GM21423 (cell line): ENCODE measurements around the gene CREB5.

Experiments used
- ATAC-seq: cut with Tn5 transposase; IDR thresholded peaks from one replicate; pipeline ENCODE4 v1.9.1; 2021; ENCODE audit warnings: mild to moderate bottlenecking, moderate library complexity; ENCODE audit not compliant: unreplicated experiment

Gene CREB5

DNA sequence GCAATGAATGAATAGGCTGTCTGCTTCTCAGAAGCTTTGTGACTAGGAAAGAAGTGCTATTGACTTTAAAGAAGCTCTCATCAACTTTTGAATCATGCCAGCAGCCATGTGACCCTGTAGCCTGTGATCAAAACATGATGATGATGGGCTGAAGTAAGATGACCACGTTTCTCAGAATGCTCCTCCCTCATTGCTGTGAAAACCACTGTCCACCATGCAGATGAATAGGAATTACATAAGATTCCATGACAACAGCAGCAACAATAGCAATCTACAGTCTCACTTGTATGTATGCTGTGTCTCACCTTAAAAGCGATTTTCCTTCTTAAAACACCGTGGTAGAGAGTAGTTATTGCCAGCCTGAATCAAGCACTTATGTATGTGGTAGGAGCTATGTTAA, 317.4 kb downstream of the CREB5 start:
- no peak for ATAC-seq

DNA sequence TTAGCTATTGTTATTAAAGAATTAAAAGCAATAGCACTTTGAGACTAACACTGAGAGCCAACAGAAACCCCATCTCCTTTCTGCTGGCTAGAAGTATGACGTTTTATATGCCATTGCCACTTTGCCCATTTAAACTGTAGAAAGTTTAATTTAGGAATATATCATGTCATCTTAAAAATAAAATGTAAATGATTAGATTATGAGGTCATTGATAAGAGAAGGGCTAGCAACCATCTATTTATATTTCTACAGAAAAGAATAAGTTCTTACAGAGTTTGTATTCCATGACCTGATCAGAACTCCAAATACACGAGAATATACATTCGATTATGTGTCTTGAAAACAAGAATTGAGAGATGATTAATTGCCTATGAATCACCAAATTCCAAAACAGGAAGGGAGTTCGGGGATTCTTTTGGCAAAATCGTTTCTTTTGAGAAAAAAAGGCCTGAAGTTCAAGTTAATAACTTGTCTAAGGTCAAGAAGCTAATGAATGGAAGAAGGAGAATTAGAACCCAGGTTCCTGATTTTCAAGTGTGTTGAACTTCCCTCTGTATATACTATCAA, 318.9 kb downstream of the CREB5 start:
- ATAC-seq: no peak

DNA sequence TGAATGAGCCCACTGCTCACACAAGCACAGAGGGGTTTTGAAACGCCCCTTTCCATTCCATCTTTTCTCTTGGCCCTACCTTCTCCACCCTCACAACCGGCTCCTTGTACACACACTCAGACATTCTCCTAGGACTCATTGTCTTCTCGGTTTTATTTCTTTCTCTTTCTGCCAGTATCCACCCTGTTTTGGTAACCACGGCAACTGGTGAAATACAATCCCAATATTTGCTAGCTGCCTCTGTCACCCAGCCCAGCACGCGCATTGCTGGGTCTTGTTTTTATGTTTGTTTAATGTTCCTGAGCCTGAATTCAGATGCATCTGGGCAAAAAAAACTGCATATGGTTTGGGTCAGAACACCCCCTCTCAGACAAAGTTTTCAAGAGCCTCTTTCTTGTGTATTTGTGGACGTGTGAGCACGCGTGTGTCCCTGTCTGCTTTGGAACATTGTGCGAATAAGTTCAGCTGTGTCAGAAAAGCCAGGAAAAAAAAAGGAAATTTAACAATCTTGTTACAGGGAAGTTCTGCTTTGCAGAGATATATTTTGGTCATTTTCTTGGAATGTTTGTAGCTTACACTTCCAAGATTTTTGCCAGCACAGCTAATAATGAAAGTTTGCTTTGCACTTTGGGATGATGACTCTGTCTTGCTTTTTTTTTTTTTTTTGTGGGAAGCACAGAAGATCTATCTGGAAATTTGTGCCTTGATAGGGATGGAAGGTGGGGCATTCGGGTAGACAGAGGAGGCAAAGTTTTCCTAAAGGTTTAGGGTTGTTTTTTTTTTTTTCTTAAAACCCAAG, 320.0 kb downstream of the CREB5 start:
- ATAC-seq: no peak

DNA sequence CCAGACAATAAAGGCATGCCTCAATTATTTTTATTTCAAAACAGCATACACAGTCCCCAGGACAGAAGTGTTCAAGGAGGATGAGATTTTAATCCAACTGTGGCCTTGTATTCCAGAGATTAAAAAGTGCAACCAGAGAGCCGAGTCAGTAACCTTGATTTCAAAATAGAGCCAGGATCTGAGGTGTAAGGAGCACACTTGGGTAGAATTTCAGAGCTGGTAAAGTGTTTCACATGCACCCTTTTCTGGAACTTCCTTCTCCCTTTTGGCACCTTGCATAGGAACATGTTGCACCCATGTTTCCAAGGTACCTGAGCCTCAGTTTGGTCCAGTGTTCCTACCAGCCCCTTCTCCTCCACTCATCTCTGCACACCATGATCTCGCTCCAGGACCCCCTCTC, 320.7 kb downstream of the CREB5 start:
- ATAC-seq: no peak

DNA sequence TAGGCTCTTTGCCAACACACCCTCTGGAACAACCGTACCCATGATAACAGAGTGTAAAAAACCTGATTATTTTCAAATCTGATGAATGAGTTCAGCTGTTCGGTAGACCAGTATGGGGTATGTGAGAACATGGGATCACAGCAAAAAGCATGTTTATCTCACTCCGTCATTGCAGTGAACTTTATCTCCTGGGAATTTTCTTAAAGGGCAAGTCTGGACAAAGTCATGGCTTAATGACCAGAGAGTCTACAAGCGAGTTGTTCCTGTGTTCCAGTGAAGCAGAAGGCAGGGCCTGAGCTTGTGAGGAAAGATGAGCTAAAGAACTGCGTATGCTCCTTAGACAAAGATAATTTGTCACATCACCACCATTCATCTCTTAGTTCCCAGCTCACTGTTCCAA, 326.1 kb downstream of the CREB5 start:
- ATAC-seq: no peak

DNA sequence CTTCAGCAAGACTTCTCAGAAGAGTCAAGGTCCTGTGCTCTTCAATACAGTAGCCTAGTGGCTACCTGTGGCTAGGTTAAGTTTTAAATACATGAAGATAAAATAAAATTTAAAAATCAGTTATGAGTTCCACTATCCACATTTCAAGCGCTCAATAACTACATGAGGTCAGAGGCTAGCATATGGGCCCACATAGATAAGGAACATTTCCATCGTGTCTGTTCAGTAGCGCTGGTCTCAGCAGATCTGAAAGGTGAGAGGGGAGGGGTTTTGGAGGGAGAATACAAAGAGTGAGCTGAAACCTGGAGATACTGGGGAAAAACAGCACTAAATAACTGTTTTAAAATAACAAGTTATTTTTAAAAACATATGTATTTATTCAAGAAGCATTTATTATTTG, 326.8 kb downstream of the CREB5 start:
- ATAC-seq: no peak

DNA sequence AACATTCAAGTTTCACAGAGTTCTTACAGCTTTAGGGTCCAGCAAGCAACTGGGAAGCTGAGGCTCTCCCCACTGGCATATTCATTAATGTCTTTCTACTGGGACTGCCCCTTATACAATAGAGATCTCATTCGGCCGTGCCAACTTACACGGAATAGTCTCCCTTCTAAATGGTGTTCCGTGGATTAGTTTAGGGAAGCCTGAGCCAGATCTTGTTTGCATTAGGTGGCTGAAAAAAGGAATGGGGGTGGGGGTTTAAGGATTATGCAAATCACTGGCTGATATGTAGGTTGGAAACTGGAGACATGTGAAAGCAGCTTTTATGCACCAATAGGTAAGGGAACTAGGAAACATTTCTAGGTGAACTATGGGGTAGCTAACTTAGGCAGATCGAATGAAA, 327.5 kb downstream of the CREB5 start:
- no peak for ATAC-seq

DNA sequence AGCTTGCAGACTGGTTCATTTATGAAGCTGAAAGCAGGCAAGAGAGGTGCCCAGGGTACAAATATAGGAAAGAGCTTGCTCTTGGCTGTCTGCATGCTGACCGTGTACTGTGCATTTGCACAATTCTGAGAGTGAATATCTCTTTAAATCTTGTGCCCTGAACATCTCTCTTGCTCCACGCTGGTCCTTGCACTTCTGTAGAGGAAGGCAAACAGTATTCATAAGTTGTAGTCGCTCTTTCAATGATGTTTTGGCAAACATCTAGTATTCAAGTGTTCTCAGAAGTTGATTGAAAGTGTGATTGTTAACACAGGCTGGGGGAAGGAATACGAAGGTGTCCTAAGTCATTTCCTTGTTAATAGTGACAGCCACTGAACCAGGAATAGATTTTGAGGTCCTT, 332.6 kb downstream of the CREB5 start:
- no peak for ATAC-seq

DNA sequence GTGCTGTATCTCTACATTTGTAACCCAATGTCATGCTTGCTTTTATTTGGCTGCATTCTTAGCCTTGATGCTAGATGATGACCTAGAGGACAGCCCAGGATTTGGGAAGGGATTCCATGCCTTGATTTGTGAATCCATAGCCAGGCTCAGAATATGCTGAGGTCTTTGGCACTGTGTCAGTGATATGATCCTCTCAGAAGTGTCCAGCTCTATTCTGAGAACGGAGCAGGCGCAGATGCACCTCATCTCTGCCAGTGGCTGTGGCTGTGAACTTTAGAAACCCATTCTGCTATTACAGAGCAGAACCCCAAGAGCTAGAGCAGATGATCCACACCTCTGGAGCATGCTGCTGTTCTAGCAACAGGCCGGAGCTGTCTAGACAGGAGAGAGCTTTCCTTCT, 333.0 kb downstream of the CREB5 start:
- no peak for ATAC-seq

DNA sequence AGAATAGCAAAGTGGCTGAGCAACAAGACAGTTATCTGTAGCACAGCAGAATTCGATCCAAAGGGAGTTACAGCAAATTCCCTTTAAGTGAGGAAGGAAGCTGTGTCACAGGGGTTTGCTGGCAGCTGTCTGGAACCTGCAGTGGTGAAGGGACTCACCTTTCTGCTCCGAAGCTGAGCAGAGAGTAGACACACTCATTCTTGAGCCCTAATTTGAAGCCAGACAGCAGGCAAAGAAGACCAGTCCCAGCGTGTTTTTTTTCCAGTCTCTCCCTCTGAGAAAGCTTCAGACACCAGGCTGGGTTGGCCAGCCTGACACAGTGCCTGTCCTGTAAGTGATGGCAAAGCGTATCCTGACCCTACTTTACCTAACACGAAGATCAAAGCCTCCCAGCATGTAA, 335.1 kb downstream of the CREB5 start:
- no peak for ATAC-seq

DNA sequence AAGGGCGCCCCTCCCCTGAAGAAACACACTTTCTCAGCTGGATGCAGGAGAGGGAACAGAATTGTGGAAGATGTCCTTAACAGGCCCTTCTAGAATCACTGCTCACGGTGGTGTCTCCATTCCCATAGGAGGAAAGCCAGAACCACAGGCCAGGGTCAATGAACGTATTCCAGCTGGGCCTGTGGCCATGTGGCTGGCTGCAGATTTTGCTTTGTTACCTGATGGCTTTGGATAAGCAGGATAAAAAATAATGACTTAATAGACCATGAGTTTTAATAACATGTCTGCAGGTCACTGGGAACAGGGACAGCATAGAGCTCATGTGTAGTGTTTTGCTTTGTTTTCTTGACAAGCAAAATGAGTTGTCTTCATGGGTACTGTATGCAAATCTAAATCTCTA, 335.5 kb downstream of the CREB5 start:
- no peak for ATAC-seq

DNA sequence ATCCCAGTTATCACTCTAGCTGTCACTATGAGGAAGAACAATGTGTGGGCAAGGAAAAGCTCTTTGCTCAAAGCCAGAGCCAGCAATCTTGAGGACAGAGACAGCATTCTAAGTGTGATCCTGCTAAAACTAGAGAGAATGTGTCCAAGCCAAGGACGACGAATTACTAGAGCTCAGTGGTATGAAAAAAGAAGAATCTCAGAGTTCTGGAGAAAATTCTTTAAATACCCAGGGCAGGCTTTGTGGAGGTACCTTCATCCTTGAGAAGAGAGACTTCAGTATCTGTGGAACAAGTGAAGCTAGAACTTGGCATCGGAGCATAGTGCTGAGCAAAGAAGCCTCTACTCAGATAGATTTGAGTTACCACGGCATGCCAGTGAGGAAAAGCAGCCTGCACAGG, 336.0 kb downstream of the CREB5 start:
- ATAC-seq: no peak

DNA sequence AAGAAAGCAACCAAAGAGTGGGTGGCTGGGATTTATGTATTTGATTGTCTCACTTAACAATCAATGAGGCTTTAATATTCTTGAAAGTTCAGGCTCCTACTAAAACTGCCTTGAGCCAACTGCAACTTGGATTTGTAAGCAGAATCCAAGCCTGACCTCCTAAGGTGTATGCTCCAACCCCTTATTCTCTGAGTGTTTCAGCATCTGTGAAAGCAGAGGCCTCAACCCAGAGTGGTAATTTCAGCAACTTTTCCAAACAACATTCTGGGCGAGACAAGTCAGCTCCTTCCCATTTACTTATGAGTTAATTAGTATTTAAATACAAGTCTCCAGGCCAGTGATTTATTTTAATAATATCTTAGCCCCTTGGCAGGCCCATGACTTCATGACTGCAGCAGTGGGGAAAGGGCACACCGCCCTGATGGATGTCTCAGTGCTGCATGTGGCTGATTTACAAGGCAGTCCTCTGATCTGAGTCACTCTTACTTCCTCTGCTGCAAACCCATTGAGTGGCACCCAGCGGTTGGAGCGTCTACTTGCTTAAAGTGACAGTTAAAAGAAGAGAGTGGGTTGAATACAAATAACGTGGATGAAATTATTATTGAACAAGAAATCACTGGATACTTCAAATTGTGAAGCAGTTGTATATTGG, 336.7 kb downstream of the CREB5 start:
- ATAC-seq: no peak

DNA sequence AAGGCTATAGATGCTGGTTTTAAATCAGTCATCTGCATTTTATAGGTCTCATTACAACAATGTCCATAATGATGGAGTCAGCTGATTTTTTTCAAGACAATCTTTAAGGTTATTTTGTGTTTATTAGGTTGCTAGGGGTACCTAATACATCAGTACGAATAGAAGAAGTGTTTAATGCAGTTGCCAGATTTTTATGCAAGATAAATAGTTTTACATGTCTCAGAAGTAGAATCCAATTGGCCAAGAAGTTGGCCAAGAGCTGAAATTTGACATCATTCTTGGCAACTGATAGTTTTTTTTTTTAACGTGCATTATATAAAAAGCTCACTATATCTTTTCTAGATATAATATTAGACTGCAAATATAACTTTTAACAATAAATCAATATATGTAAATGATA, 337.3 kb downstream of the CREB5 start:
- no peak for ATAC-seq

DNA sequence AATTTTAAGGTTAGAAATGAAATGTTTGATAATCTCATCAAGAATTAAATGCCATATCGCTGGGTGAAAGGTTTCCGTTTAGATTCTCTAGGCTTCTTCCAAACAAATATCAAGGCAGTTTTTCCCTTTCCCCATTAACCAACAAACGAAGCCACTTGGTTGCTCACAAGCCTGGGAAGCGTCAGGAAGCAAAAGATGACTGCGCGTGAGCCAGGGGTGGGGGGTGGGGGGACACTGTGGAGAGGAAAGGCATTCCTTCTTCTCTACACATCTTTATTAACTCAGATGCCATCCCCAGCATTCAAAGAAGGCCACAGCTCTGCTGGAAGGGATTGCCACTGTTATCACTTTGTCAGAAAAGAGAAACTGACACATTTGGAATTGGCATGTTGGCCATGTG, 338.7 kb downstream of the CREB5 start:
- ATAC-seq: no peak

DNA sequence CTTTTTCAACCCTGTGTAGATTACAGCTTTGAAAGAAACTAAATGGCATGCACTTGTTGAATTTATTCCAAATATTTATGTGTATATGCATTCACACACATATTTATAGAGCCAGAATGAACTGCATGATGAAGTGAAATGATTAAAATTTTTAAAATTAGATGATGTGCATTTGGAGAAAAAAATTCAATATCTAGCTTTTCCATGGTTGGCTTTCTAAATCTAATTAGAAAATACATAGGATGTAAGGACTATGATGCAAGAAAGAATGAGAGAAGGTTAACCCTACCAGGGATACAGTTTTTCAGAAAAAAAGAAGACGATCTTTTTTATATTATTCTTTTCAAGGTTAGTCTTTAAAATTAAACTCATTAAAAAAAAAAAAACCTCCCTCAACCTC, 341.3 kb downstream of the CREB5 start:
- ATAC-seq: no peak

DNA sequence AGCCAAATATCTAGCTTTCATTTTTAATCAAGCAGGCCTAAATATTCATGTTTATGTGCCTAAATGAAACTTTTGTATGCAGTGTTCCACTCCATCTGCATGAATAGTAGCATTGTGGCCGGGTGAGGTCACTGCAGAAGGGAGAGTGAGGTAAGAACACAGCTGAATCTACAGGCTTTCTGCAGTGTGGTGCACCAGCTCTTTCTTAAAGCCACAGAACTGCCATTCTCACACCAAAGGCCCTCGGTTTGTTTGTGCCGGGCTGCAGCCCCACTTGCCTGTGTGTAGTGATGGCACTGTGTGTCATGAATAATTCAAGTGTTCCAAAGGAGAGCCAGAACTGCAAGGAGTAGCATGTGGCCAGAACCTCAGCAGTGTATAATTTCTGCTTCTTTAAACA, 341.7 kb downstream of the CREB5 start:
- no peak for ATAC-seq

DNA sequence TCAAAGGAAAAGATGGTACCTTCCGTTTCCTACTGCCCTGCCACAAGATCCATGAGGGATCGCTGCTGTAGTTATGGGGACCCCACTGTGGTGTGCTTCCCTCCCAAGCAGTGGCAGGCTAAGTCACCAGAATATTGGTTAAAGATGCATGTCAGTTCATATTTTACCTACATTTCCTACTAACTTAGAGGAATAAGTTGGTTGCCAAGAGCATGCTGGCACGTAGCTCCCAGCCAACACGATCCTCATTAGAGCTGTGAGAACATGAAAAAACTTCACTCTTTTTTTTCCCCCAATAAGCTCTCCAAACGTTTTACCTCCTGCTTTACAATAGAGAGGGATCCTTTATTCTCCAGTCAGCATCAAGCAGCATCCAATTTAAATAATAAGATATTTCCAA, 342.1 kb downstream of the CREB5 start:
- ATAC-seq: no peak

DNA sequence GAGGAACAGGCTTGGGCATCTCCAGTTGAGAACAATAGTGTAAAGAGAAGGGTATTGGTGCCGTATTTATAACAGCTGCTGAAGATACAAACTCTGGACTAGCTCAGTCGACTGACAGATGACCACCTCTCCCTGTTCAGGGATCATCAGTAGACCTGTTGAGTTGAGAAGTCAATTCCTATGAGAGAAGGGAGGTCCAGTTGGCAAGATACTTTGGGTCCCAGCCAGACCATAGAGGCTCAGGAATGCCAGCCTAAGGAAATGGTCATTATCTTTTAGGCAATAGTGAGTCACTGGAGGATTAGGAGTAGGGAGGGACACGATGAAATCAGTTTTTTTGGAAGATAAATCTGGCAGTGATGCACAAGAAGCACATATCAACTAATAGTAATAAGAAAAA, 342.9 kb downstream of the CREB5 start:
- no peak for ATAC-seq

DNA sequence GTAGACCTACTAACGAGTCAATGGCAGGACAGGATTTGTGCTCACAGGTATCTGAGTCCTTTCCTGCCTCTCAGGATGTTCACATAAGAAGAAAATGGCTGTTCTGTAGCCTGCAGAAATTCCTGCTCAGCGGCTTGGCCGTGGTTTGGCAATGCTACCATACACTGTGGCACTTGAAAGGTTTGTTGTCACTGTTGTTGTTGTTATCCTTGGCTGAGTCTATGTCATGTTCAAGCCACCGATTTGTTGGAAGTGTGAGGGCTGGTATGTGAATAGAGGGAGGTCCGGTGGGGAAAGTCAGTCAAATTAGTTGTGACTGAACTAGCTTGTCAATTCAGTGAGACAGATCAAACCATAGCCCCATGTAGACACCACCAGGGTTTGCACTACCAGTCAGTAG, 345.9 kb downstream of the CREB5 start:
- ATAC-seq: no peak

DNA sequence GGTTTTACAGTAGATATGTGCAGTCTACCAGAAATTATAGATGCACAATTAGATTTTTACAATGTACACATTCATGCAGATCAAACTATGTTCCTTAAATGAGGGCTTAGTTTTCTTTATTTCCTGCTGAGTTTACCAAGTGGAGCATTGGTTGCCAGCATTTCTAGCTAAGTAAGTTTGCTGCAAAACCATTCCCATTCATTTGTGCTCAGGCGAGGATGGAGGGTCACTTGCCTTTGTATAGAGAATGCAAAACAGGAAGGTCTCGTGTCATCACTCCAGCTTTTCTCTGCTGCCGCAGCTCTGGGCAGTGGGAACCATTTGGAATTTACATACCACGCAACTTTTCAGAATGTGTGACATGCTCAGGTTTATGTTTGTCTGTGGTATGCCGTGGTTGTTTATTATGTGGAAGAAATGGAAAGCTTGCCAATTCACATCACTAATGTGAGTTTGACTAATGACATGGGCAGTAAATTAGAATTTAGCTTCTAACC, 347.2 kb downstream of the CREB5 start:
- no peak for ATAC-seq

DNA sequence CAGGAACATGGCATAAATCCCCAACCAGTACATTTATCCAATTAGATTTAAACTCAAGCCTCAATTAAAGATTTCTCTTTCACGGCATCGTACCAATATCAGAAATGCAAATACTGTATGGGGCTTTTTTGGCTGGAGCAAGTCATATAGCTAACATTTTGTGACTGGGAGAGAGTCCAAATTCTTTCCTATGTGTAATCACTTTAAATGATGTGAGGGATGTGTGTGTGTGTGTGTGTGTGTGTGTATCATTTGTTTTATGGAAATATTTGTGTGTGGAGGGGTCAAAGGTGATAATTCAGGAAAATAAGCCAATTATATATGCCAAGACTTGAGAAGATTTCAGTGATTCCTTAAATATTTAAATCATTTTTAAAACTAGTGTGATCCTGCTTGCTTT, 349.2 kb downstream of the CREB5 start:
- no peak for ATAC-seq
